WTC11 (cell line): Measurements from ENCODE around the gene ZNHIT3. TPM values are rescaled to one million over a fixed set of nuclear protein-coding genes. Genes with fewer than 3 reads are reported as not detected.

Experiments
- ATF1 ChIP-seq: sonication (generic); formaldehyde crosslinking; IDR thresholded peaks from 2 replicates; pipeline ENCODE4 v1.8.1; 2023; ENCODE audit warnings: mild to moderate bottlenecking, moderate library complexity, missing genetic modification reagents
- EMX1 ChIP-seq: fragments of 250-450 bp; sonication (Bioruptor Pico); IDR thresholded peaks from 2 replicates; pipeline ENCODE4 v1.8.0; 2021; ENCODE audit warnings: mild to moderate bottlenecking
- ETV6 ChIP-seq: sonication (generic); formaldehyde crosslinking; IDR thresholded peaks from 2 replicates; pipeline ENCODE4 v1.8.1; 2022; ENCODE audit warnings: mild to moderate bottlenecking, missing genetic modification reagents
- FOXJ3 ChIP-seq: sonication (generic); formaldehyde crosslinking; IDR thresholded peaks from 2 replicates; pipeline ENCODE4 v1.9.0; 2021; ENCODE audit warnings: missing genetic modification reagents, mild to moderate bottlenecking, borderline replicate concordance
- GABPB1 ChIP-seq: sonication (generic); formaldehyde crosslinking; IDR thresholded peaks from 2 replicates; pipeline ENCODE4 v1.8.1; 2023; ENCODE audit warnings: mild to moderate bottlenecking, missing genetic modification reagents
- GTF2I ChIP-seq: fragments of 250-450 bp; sonication (Bioruptor Pico); conservative IDR thresholded peaks from 2 replicates; pipeline ENCODE4 v1.4.0; 2021; ENCODE audit warnings: mild to moderate bottlenecking
- HMGA2 ChIP-seq: fragments of 250-450 bp; sonication (Bioruptor Pico); IDR thresholded peaks from 2 replicates; pipeline ENCODE4 v1.4.0; 2021; ENCODE audit warnings: mild to moderate bottlenecking, moderate library complexity
- JAZF1 ChIP-seq: fragments of 250-450 bp; sonication (Bioruptor Pico); IDR thresholded peaks from 2 replicates; pipeline ENCODE4 v1.9.0; 2021; ENCODE audit warnings: moderate library complexity, mild to moderate bottlenecking, inconsistent platforms
- MXD4 ChIP-seq: fragments of 250-450 bp; sonication (Bioruptor Pico); IDR thresholded peaks from 2 replicates; pipeline ENCODE4 v1.8.0; 2021; ENCODE audit warnings: mild to moderate bottlenecking, moderate library complexity, borderline replicate concordance
- MYBL2 ChIP-seq: sonication (generic); formaldehyde crosslinking; IDR thresholded peaks from 2 replicates; pipeline ENCODE4 v1.8.1; 2023; ENCODE audit warnings: mild to moderate bottlenecking, moderate library complexity, missing genetic modification reagents
- NFE2L1 ChIP-seq: sonication (generic); formaldehyde crosslinking; IDR thresholded peaks from 2 replicates; pipeline ENCODE4 v1.8.1; 2023; ENCODE audit warnings: missing genetic modification reagents
- NR1H2 ChIP-seq: sonication (generic); formaldehyde crosslinking; IDR thresholded peaks from 2 replicates; pipeline ENCODE4 v1.9.0; 2021; ENCODE audit warnings: mild to moderate bottlenecking, moderate library complexity, missing genetic modification reagents
- NR2C2 ChIP-seq: sonication (generic); formaldehyde crosslinking; IDR thresholded peaks from 2 replicates; pipeline ENCODE4 v1.8.0; 2022; ENCODE audit warnings: mild to moderate bottlenecking, missing genetic modification reagents
- OVOL2 ChIP-seq: fragments of 250-450 bp; sonication (Bioruptor Pico); IDR thresholded peaks from 2 replicates; pipeline ENCODE4 v1.9.0; 2021; ENCODE audit warnings: mild to moderate bottlenecking, borderline replicate concordance
- SOX15 ChIP-seq: fragments of 250-450 bp; sonication (Bioruptor Pico); IDR thresholded peaks from 2 replicates; pipeline ENCODE4 v1.9.0; 2021; ENCODE audit warnings: mild to moderate bottlenecking
- SP1 ChIP-seq: sonication (generic); formaldehyde crosslinking; conservative IDR thresholded peaks from 2 replicates; pipeline ENCODE4 v1.8.1; 2022; ENCODE audit warnings: missing genetic modification reagents
- ZBTB21 ChIP-seq: sonication (generic); formaldehyde crosslinking; IDR thresholded peaks from 2 replicates; pipeline ENCODE4 v1.8.1; 2023; ENCODE audit warnings: mild to moderate bottlenecking, missing genetic modification reagents, borderline replicate concordance
- ZNF219 ChIP-seq: sonication (generic); formaldehyde crosslinking; IDR thresholded peaks from 2 replicates; pipeline ENCODE4 v1.8.0; 2023; ENCODE audit warnings: missing genetic modification reagents, mild to moderate bottlenecking, borderline replicate concordance
- ZNF263 ChIP-seq: sonication (generic); formaldehyde crosslinking; IDR thresholded peaks from 2 replicates; pipeline ENCODE4 v1.8.1; 2022; ENCODE audit warnings: low read depth, mild to moderate bottlenecking, moderate library complexity, missing genetic modification reagents
- ZNF317 ChIP-seq: sonication (generic); formaldehyde crosslinking; IDR thresholded peaks from 2 replicates; pipeline ENCODE4 v1.8.1; 2023; ENCODE audit warnings: low read depth, mild to moderate bottlenecking, moderate library complexity, missing genetic modification reagents, borderline replicate concordance
- ZNF416 ChIP-seq: fragments of 250-450 bp; sonication (Bioruptor Pico); IDR thresholded peaks from 2 replicates; pipeline ENCODE4 v1.9.0; 2021; ENCODE audit warnings: mild to moderate bottlenecking, inconsistent platforms
- ZNF423 ChIP-seq: fragments of 250-450 bp; sonication (Bioruptor Pico); IDR thresholded peaks from 2 replicates; pipeline ENCODE4 v2.1.2; 2022; ENCODE audit warnings: mild to moderate bottlenecking, moderate library complexity
- total RNA-seq: library from RNA; stranded (reverse); gene quantifications from 3 replicates; pipeline ENCODE4 v1.2.3, GENCODE V29; 2021
- TF ChIP-seq, protein P1 (sequence below): fragments of 250-450 bp; sonication (Bioruptor Pico); IDR thresholded peaks from 2 replicates; pipeline ENCODE4 v1.9.0; 2021; ENCODE audit warnings: mild to moderate bottlenecking
- TF ChIP-seq, protein P2 (sequence below): sonication (generic); formaldehyde crosslinking; IDR thresholded peaks from 2 replicates; pipeline ENCODE4 v1.8.1; 2023; ENCODE audit warnings: mild to moderate bottlenecking, moderate library complexity, missing genetic modification reagents
- TF ChIP-seq, protein P3 (sequence below): sonication (generic); formaldehyde crosslinking; conservative IDR thresholded peaks from 2 replicates; pipeline ENCODE4 v1.8.1; 2023; ENCODE audit warnings: mild to moderate bottlenecking, low read depth, missing genetic modification reagents, moderate library complexity
- TF ChIP-seq, protein P4 (sequence below): sonication (generic); formaldehyde crosslinking; IDR thresholded peaks from 2 replicates; pipeline ENCODE4 v1.8.1; 2022; ENCODE audit warnings: low read depth, mild to moderate bottlenecking, moderate library complexity, missing genetic modification reagents, borderline replicate concordance
- TF ChIP-seq, protein P5 (sequence below): sonication (generic); formaldehyde crosslinking; IDR thresholded peaks from 2 replicates; pipeline ENCODE4 v1.8.0; 2022; ENCODE audit warnings: mild to moderate bottlenecking, missing genetic modification reagents
- TF ChIP-seq, protein P6 (sequence below): sonication (generic); formaldehyde crosslinking; IDR thresholded peaks from 2 replicates; pipeline ENCODE4 v1.8.0; 2023; ENCODE audit warnings: missing genetic modification reagents
- TF ChIP-seq, protein P7 (sequence below): sonication (generic); formaldehyde crosslinking; IDR thresholded peaks from 2 replicates; pipeline ENCODE4 v1.8.1; 2022; ENCODE audit warnings: mild to moderate bottlenecking, moderate library complexity, missing genetic modification reagents

ZNHIT3 gene
- total RNA-seq, 1 experiment from 2014 or later: 47.0 TPM

DNA sequence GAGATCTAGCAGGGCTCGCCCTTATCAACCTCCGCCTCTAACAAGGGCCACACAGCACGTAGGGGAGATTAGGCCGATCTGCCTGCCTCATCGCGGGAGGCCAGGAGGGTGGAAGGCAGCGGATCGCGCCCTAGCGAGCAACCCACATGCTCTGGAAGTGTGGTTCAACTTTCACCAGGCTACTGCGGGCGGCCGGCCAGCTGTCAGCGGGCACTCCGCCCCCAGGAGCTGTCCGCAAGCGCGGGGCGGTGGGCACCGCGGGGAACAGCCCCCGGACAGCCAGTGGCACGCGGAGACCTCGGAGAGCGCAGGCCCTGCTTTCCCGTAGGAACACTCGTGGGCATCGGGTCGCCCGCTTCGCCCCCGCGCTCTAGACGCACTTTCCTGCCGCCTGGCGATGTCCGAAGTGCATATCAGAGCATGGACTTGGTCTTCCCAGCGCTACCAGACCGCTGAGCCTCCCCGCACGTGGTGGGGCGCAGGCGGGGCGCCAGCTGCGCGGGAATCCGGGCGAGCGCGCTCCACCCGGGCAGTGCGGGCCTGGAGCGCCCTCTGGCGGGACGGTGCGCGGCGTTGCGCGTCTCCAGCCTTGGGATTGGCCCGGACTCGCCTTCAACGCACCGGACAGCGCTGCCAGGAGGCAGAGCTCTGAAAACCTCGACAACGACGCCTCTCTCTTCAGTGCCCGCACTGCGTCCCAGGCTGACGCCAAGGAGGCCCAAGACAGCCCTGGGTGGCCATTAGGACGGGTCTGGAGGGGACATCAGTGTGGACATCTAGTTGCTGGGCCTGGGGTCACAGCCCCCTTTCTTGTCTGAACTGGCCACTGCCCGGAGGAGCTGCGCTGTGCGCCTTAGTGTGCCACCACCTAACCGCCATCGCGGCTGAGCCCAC is 3.6 kb upstream of the ZNHIT3 start (continued):
- TF ChIP-seq OVOL2 (CRISPR knock-in tag): no peak
- TF ChIP-seq ZNF317 (CRISPR knock-in tag): peak; percentile 88
- TF ChIP-seq, protein P1, sequence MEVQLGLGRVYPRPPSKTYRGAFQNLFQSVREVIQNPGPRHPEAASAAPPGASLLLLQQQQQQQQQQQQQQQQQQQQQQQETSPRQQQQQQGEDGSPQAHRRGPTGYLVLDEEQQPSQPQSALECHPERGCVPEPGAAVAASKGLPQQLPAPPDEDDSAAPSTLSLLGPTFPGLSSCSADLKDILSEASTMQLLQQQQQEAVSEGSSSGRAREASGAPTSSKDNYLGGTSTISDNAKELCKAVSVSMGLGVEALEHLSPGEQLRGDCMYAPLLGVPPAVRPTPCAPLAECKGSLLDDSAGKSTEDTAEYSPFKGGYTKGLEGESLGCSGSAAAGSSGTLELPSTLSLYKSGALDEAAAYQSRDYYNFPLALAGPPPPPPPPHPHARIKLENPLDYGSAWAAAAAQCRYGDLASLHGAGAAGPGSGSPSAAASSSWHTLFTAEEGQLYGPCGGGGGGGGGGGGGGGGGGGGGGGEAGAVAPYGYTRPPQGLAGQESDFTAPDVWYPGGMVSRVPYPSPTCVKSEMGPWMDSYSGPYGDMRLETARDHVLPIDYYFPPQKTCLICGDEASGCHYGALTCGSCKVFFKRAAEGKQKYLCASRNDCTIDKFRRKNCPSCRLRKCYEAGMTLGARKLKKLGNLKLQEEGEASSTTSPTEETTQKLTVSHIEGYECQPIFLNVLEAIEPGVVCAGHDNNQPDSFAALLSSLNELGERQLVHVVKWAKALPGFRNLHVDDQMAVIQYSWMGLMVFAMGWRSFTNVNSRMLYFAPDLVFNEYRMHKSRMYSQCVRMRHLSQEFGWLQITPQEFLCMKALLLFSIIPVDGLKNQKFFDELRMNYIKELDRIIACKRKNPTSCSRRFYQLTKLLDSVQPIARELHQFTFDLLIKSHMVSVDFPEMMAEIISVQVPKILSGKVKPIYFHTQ (CRISPR knock-in tag): no peak
- TF ChIP-seq ZBTB21: peak; percentile 96
- TF ChIP-seq NR2C2 (CRISPR knock-in tag): peak; percentile 83
- no peak for TF ChIP-seq JAZF1 (CRISPR knock-in tag)
- TF ChIP-seq, protein P2, sequence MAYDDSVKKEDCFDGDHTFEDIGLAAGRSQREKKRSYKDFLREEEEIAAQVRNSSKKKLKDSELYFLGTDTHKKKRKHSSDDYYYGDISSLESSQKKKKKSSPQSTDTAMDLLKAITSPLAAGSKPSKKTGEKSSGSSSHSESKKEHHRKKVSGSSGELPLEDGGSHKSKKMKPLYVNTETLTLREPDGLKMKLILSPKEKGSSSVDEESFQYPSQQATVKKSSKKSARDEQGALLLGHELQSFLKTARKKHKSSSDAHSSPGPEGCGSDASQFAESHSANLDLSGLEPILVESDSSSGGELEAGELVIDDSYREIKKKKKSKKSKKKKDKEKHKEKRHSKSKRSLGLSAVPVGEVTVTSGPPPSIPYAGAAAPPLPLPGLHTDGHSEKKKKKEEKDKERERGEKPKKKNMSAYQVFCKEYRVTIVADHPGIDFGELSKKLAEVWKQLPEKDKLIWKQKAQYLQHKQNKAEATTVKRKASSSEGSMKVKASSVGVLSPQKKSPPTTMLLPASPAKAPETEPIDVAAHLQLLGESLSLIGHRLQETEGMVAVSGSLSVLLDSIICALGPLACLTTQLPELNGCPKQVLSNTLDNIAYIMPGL (CRISPR knock-in tag): peak; percentile 100
- TF ChIP-seq ZNF416: peak; percentile 90
- TF ChIP-seq SP1: peak; percentile 89
- TF ChIP-seq, protein P3, sequence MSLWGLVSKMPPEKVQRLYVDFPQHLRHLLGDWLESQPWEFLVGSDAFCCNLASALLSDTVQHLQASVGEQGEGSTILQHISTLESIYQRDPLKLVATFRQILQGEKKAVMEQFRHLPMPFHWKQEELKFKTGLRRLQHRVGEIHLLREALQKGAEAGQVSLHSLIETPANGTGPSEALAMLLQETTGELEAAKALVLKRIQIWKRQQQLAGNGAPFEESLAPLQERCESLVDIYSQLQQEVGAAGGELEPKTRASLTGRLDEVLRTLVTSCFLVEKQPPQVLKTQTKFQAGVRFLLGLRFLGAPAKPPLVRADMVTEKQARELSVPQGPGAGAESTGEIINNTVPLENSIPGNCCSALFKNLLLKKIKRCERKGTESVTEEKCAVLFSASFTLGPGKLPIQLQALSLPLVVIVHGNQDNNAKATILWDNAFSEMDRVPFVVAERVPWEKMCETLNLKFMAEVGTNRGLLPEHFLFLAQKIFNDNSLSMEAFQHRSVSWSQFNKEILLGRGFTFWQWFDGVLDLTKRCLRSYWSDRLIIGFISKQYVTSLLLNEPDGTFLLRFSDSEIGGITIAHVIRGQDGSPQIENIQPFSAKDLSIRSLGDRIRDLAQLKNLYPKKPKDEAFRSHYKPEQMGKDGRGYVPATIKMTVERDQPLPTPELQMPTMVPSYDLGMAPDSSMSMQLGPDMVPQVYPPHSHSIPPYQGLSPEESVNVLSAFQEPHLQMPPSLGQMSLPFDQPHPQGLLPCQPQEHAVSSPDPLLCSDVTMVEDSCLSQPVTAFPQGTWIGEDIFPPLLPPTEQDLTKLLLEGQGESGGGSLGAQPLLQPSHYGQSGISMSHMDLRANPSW (CRISPR knock-in tag): peak; percentile 41; the same call in 1 of the 2 replicates
- TF ChIP-seq ETV6 (CRISPR knock-in tag): peak; percentile 100
- no peak for TF ChIP-seq ZNF423 (CRISPR knock-in tag)
- peak; percentile 84 for TF ChIP-seq GABPB1 (CRISPR knock-in tag)
- no peak for TF ChIP-seq EMX1 (CRISPR knock-in tag)
- TF ChIP-seq ZNF219: peak; percentile 97; the same call in 1 of the 2 replicates
- no peak for TF ChIP-seq GTF2I
- TF ChIP-seq, protein P4, sequence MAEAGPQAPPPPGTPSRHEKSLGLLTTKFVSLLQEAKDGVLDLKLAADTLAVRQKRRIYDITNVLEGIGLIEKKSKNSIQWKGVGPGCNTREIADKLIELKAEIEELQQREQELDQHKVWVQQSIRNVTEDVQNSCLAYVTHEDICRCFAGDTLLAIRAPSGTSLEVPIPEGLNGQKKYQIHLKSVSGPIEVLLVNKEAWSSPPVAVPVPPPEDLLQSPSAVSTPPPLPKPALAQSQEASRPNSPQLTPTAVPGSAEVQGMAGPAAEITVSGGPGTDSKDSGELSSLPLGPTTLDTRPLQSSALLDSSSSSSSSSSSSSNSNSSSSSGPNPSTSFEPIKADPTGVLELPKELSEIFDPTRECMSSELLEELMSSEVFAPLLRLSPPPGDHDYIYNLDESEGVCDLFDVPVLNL (CRISPR knock-in tag): peak; percentile 99
- TF ChIP-seq MYBL2 (CRISPR knock-in tag): peak; percentile 99
- TF ChIP-seq, protein P5, sequence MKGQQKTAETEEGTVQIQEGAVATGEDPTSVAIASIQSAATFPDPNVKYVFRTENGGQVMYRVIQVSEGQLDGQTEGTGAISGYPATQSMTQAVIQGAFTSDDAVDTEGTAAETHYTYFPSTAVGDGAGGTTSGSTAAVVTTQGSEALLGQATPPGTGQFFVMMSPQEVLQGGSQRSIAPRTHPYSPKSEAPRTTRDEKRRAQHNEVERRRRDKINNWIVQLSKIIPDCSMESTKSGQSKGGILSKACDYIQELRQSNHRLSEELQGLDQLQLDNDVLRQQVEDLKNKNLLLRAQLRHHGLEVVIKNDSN: peak; percentile 89
- no peak for TF ChIP-seq FOXJ3 (CRISPR knock-in tag)
- no peak for TF ChIP-seq HMGA2 (CRISPR knock-in tag)
- peak; percentile 88 for TF ChIP-seq ZNF263 (CRISPR knock-in tag)
- TF ChIP-seq, protein P6, sequence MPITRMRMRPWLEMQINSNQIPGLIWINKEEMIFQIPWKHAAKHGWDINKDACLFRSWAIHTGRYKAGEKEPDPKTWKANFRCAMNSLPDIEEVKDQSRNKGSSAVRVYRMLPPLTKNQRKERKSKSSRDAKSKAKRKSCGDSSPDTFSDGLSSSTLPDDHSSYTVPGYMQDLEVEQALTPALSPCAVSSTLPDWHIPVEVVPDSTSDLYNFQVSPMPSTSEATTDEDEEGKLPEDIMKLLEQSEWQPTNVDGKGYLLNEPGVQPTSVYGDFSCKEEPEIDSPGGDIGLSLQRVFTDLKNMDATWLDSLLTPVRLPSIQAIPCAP (CRISPR knock-in tag): peak; percentile 99
- TF ChIP-seq, protein P7, sequence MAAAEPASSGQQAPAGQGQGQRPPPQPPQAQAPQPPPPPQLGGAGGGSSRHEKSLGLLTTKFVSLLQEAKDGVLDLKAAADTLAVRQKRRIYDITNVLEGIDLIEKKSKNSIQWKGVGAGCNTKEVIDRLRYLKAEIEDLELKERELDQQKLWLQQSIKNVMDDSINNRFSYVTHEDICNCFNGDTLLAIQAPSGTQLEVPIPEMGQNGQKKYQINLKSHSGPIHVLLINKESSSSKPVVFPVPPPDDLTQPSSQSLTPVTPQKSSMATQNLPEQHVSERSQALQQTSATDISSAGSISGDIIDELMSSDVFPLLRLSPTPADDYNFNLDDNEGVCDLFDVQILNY (CRISPR knock-in tag): peak; percentile 100
- TF ChIP-seq MXD4: no peak
- no peak for TF ChIP-seq SOX15 (CRISPR knock-in tag)
- TF ChIP-seq NR1H2 (CRISPR knock-in tag): peak; percentile 95
- peak; percentile 97 for TF ChIP-seq ATF1 (CRISPR knock-in tag)
- TF ChIP-seq NFE2L1 (CRISPR knock-in tag): peak; percentile 100
